GM19324 (cell line): ENCODE results near the gene YBX3.

Experiments used
- ATAC-seq: cut with Tn5 transposase; IDR thresholded peaks from one replicate; pipeline ENCODE4 v1.9.1; 2021; ENCODE audit warnings: mild to moderate bottlenecking, moderate library complexity; ENCODE audit not compliant: unreplicated experiment, low FRiP score

Gene YBX3

GRCh38 chr12:10672231-10672868 lies 50.8 kb downstream of the YBX3 start:
- ATAC-seq = no peak

GRCh38 chr12:10669533-10669932 lies 53.6 kb downstream of the YBX3 start:
- no peak for ATAC-seq

- no peak for ATAC-seq
These were observed 54.6 kb downstream of the YBX3 start for GRCh38 chr12:10668526-10668925.

GRCh38 chr12:10667581-10667980 lies 55.5 kb downstream of the YBX3 start:
- no peak for ATAC-seq

GRCh38 chr12:10664499-10664898 lies 58.6 kb downstream of the YBX3 start:
- ATAC-seq = no peak

- no peak for ATAC-seq
These were observed 59.3 kb downstream of the YBX3 start for GRCh38 chr12:10663869-10664268.

GRCh38 chr12:10661338-10661737 lies 61.8 kb downstream of the YBX3 start:
- ATAC-seq = no peak

- ATAC-seq = no peak
These were observed 69.1 kb downstream of the YBX3 start for GRCh38 chr12:10654003-10654402.

GRCh38 chr12:10652192-10652591 lies 70.9 kb downstream of the YBX3 start:
- ATAC-seq = no peak
